ENCODE data around the gene PHACTR2. TPM values are rescaled to one million over a fixed set of nuclear protein-coding genes. Genes with fewer than 3 reads are reported as not detected.
"Not testable (repeated sequence)": the region's sequence is repeated elsewhere in the genome, so short reads cannot be mapped to it uniquely, and the experiment has no call there.

PHACTR2 gene
- total RNA-seq, 1 experiment from 2014 or later: 98.1 TPM

- no peak for DNase-seq (ENCODE audit: low spot score)
- in situ Hi-C loops (cut with HindIII; ENCODE audit: low sequenced_read_pairs): no loop called here
Measured at GRCh38 chr6:143792402-143793279, 114.9 kb downstream of the PHACTR2 start.

GRCh38 chr6:143793280-143793619 is 115.5 kb downstream of the PHACTR2 start:
- in situ Hi-C loops (cut with HindIII; ENCODE audit: low sequenced_read_pairs): no loop called here

GRCh38 chr6:143796551-143796950 is 118.8 kb downstream of the PHACTR2 start:
- in situ Hi-C loops (cut with HindIII; ENCODE audit: low sequenced_read_pairs); DNase-seq (ENCODE audit: low spot score): not testable (repeated sequence)

More at GRCh38 chr6:143793280-143793619, 115.5 kb downstream of the PHACTR2 start:
- no peak for DNase-seq (ENCODE audit: low spot score)

- in situ Hi-C loops (cut with HindIII; ENCODE audit: low sequenced_read_pairs); DNase-seq (ENCODE audit: low spot score): not testable (repeated sequence)
Measured at GRCh38 chr6:143798487-143798886, 120.7 kb downstream of the PHACTR2 start.

GRCh38 chr6:143802833-143803565 is 125.2 kb downstream of the PHACTR2 start:
- in situ Hi-C loops (cut with HindIII; ENCODE audit: low sequenced_read_pairs): no loop called here
- no peak for DNase-seq (ENCODE audit: low spot score)

GRCh38 chr6:143803769-143804568 is 126.2 kb downstream of the PHACTR2 start:
- in situ Hi-C loops (cut with HindIII; ENCODE audit: low sequenced_read_pairs): no loop called here
- DNase-seq (ENCODE audit: low spot score): no peak

- in situ Hi-C loops (cut with HindIII; ENCODE audit: low sequenced_read_pairs): no loop called here
- no peak for DNase-seq (ENCODE audit: low spot score)
Measured at GRCh38 chr6:143804835-143805239, 127.1 kb downstream of the PHACTR2 start.

- no peak for DNase-seq (ENCODE audit: low spot score)
Measured at GRCh38 chr6:143806282-143807102, 128.7 kb downstream of the PHACTR2 start.

GRCh38 chr6:143807103-143807772 is 129.5 kb downstream of the PHACTR2 start:
- no peak for DNase-seq (ENCODE audit: low spot score)
- in situ Hi-C loops (cut with HindIII; ENCODE audit: low sequenced_read_pairs): no loop called here

More at GRCh38 chr6:143806282-143807102, 128.7 kb downstream of the PHACTR2 start:
- in situ Hi-C loops (cut with HindIII; ENCODE audit: low sequenced_read_pairs): no loop called here

- no peak for DNase-seq (ENCODE audit: low spot score)
- in situ Hi-C loops (cut with HindIII; ENCODE audit: low sequenced_read_pairs): no loop called here
Measured at GRCh38 chr6:143810745-143811144, 133.0 kb downstream of the PHACTR2 start.

GRCh38 chr6:143811501-143812157 is 133.9 kb downstream of the PHACTR2 start:
- in situ Hi-C loops (cut with HindIII; ENCODE audit: low sequenced_read_pairs): no loop called here
- DNase-seq (ENCODE audit: low spot score): no peak

- DNase-seq (ENCODE audit: low spot score): no peak
- in situ Hi-C loops (cut with HindIII; ENCODE audit: low sequenced_read_pairs): no loop called here
Measured at GRCh38 chr6:143817621-143818020, 139.9 kb downstream of the PHACTR2 start.

- no peak for DNase-seq (ENCODE audit: low spot score)
- in situ Hi-C loops (cut with HindIII; ENCODE audit: low sequenced_read_pairs): no loop called here
Measured at GRCh38 chr6:143821359-143821758, 143.6 kb downstream of the PHACTR2 start.

- no peak for DNase-seq (ENCODE audit: low spot score)
- in situ Hi-C loops (cut with HindIII; ENCODE audit: low sequenced_read_pairs): no loop called here
Measured at GRCh38 chr6:143822584-143823024, 144.8 kb downstream of the PHACTR2 start.

GRCh38 chr6:143823548-143823947 is 145.8 kb downstream of the PHACTR2 start:
- no peak for DNase-seq (ENCODE audit: low spot score)
- in situ Hi-C loops (cut with HindIII; ENCODE audit: low sequenced_read_pairs): no loop called here

GRCh38 chr6:143828572-143828971 is 150.8 kb downstream of the PHACTR2 start:
- no peak for DNase-seq (ENCODE audit: low spot score)
- in situ Hi-C loops (cut with HindIII; ENCODE audit: low sequenced_read_pairs): no loop called here

- in situ Hi-C loops (cut with HindIII; ENCODE audit: low sequenced_read_pairs): no loop called here
Measured at GRCh38 chr6:143836150-143836549, 158.4 kb downstream of the PHACTR2 start.

GRCh38 chr6:143838395-143838794 is 160.6 kb downstream of the PHACTR2 start:
- in situ Hi-C loops (cut with HindIII; ENCODE audit: low sequenced_read_pairs): no loop called here
- DNase-seq (ENCODE audit: low spot score): no peak

More at GRCh38 chr6:143836150-143836549, 158.4 kb downstream of the PHACTR2 start:
- DNase-seq (ENCODE audit: low spot score): no peak

All from G401 (cell line).